K562 (cell line): ENCODE data around the gene MEIS2. TPM values are rescaled to one million over a fixed set of nuclear protein-coding genes. Genes with fewer than 3 reads are reported as not detected.

Experiments
- ATAC-seq: fragments of 200-7000 bp; cut with Tn5 transposase; 3 replicates; pipeline ENCODE4 v1.9.1; 2020; ENCODE audit warnings: moderate library complexity
- BruUV-seq: library from RNA; stranded (reverse); fragments of 400-500 nt; replicated peaks from 2 replicates; lab custom pipeline; 2021; lab: Mats Ljungman, UMichigan
- CTCF ChIA-PET: fragments of 300-600 bp; formaldehyde crosslinking; extraction: SDS; loops from one replicate; lab custom pipeline; 2021; ENCODE audit warnings: low intra/inter-chr PET ratio; lab: Yijun Ruan, JAX
- POLR2A ChIA-PET: fragments of 300-600, 350-650 bp; sonication (Branson Sonifier 250); formaldehyde crosslinking; extraction: SDS; loops from one replicate; lab custom pipeline; 2021; ENCODE audit warnings: antibody characterized with exemption, inconsistent platforms; lab: Yijun Ruan, JAX
- DNase-seq, 4 experiments: peaks; one replicate each; pipeline versions ENCODE4 v3.0.0 to v3.0.0-alpha.2; 2011 to 2018; ENCODE audit warnings: low spot score in 3 of 4, mixed read lengths in 3 of 4; ENCODE audit errors: extremely low read depth in 1 of 4
- FAIRE-seq: peaks from 2 replicates; lab custom pipeline; 2011; peaks lifted over from hg19 to GRCh38; lab: Jason Lieb, UNC
- H2AFZ ChIP-seq: 2 replicates; pipeline ENCODE4 v1.6.0; 2011; ENCODE audit warnings: low read depth, low read length, control low read depth, inconsistent platforms
- H3K27ac ChIP-seq: fragments of 200-600 bp; 3 replicates; pipeline ENCODE4 v1.8.0; 2011; ENCODE audit warnings: low read depth, mild to moderate bottlenecking, control low read depth, inconsistent platforms, low read length, moderate library complexity, mixed read lengths; ENCODE audit errors: extremely low read depth
- H3K27me3 ChIP-seq, 2 experiments: fragments of 300-600 bp in 1 of 2; 2 replicates in 1 of 2; 3 replicates in 1 of 2; pipeline versions ENCODE4 v1.6.0 to v1.8.0; 2011; ENCODE audit warnings: inconsistent platforms in 2 of 2, low read length in 2 of 2, mild to moderate bottlenecking in 1 of 2, mixed read lengths in 1 of 2, moderate library complexity in 1 of 2; ENCODE audit not compliant: control insufficient read depth in 2 of 2, insufficient read depth in 2 of 2
- H3K36me3 ChIP-seq: fragments of 300-600 bp; 3 replicates; pipeline ENCODE4 v1.8.0; 2011; ENCODE audit warnings: mild to moderate bottlenecking, low read length, inconsistent platforms; ENCODE audit not compliant: control insufficient read depth, insufficient read depth
- H3K4me1 ChIP-seq, 2 experiments: fragments of 200-600 bp in 1 of 2; replicated peaks in 1 of 2; 2 replicates in 1 of 2; 3 replicates in 1 of 2; pipeline versions ENCODE4 v1.5.1 to v1.8.0; 2011; ENCODE audit warnings: inconsistent platforms in 2 of 2, low read length in 2 of 2, mild to moderate bottlenecking in 1 of 2, mixed read lengths in 1 of 2, moderate library complexity in 1 of 2; ENCODE audit not compliant: control insufficient read depth in 2 of 2, insufficient read depth in 2 of 2
- H3K4me2 ChIP-seq: 2 replicates; pipeline ENCODE4 v1.6.1; 2011; ENCODE audit warnings: low read length, control low read depth, inconsistent platforms, mixed read lengths; ENCODE audit not compliant: insufficient read depth
- H3K4me3 ChIP-seq: fragments of 200-600 bp; sonication (generic), shearing (Covaris generic); 2 replicates; pipeline ENCODE4 v1.5.1; 2016; ENCODE audit warnings: control low read depth, inconsistent platforms
- H3K79me2 ChIP-seq: fragments of 200-600 bp; 3 replicates; pipeline ENCODE4 v1.8.0; 2011; ENCODE audit warnings: low read length, inconsistent platforms; ENCODE audit not compliant: control insufficient read depth, insufficient read depth
- H3K9ac ChIP-seq, 2 experiments: 2 replicates each; pipeline versions ENCODE4 v1.6.0 to v1.6.1; 2011; ENCODE audit warnings: low read depth in 2 of 2, low read length in 2 of 2, control low read depth in 1 of 2, inconsistent platforms in 1 of 2, mild to moderate bottlenecking in 1 of 2, mixed read lengths in 1 of 2; ENCODE audit not compliant: insufficient read depth in 1 of 2
- H3K9me1 ChIP-seq: one replicate; pipeline ENCODE4 v1.6.0; 2011; ENCODE audit warnings: inconsistent platforms, mild to moderate bottlenecking, low read length, moderate library complexity; ENCODE audit not compliant: control insufficient read depth, insufficient read depth
- H3K9me3 ChIP-seq: replicated peaks from 2 replicates; pipeline ENCODE4 v1.5.1; 2011; ENCODE audit warnings: low read depth, low read length, inconsistent platforms; ENCODE audit not compliant: control insufficient read depth, insufficient read depth
- H4K20me1 ChIP-seq: replicated peaks from 2 replicates; pipeline ENCODE4 v1.6.1; 2011; ENCODE audit warnings: low read length, inconsistent platforms, mixed read lengths; ENCODE audit not compliant: control insufficient read depth, insufficient read depth
- ETV6 ChIP-seq, 3 experiments: fragments of 150-350 bp in 1 of 3; sonication (generic) in 1 of 3; formaldehyde crosslinking in 1 of 3; IDR thresholded peaks; 2 replicates each; pipeline versions ENCODE4 v1.6.1 to v1.8.0; 2014 to 2022; ENCODE audit warnings: borderline replicate concordance in 2 of 3, low read depth in 2 of 3, antibody characterized with exemption in 1 of 3, low read length in 1 of 3, mild to moderate bottlenecking in 1 of 3, missing genetic modification reagents in 1 of 3
- WGBS: fragments of 100-300 bp; shearing (Covaris generic); methylation state at CpG from one replicate; pipeline ENCODE4 v1.1.6; 2016; ENCODE audit warnings: low coverage, mixed read lengths; ENCODE audit not compliant: insufficient coverage; ENCODE audit errors: missing lambda C conversion rate; 5-methylcytosine and 5-hydroxymethylcytosine counted together
- in situ Hi-C: fragments of 300-500 bp; cut with MboI; formaldehyde crosslinking; loops from 4 replicates; pipeline ENCODE4 v1.15.0; 2018; ENCODE audit warnings: inconsistent platforms, mixed read lengths
- intact Hi-C: fragments of 100-400 bp; cut with micrococcal nuclease; formaldehyde crosslinking; loops from 2 replicates; pipeline ENCODE4 v1.14.2; 2022
- polyA plus RNA-seq, 8 experiments: library from polyadenylated mRNA; depleted of rRNA in 4 of 8; stranded (reverse) in 5 of 8; unstranded in 3 of 8; fragments of >200 nt; fragmentation: Nextera tagmentation in 2 of 8; fragmentation: Illumina TruSeq in 1 of 8; extraction: Ambion mirVana in 2 of 8; extraction: Trizol in 1 of 8; gene quantifications; 2 replicates each; pipeline versions ENCODE4 v1.2.1 to v1.2.3, GENCODE V29; 2011 to 2014; ENCODE audit warnings: inconsistent platforms in 1 of 8, missing spikeins in 1 of 8
- total RNA-seq, 7 experiments: library from RNA; depleted of rRNA in 6 of 7; stranded (reverse); fragments of >200 nt in 6 of 7; fragmentation: Illumina TruSeq in 2 of 7; extraction: Trizol in 2 of 7; gene quantifications; 2 replicates each; pipeline versions ENCODE4 v1.2.1 to v1.2.3, GENCODE V29; 2011 to 2021; ENCODE audit warnings: low replicate concordance in 1 of 7

The MEIS2 gene
- total and polyA plus RNA-seq, 9 of the 15 experiments (the other 6 are each of a cell fraction or from before 2014, with no cell fraction given), result 7.5 to 64.2 (median 22.3) TPM

DNA sequence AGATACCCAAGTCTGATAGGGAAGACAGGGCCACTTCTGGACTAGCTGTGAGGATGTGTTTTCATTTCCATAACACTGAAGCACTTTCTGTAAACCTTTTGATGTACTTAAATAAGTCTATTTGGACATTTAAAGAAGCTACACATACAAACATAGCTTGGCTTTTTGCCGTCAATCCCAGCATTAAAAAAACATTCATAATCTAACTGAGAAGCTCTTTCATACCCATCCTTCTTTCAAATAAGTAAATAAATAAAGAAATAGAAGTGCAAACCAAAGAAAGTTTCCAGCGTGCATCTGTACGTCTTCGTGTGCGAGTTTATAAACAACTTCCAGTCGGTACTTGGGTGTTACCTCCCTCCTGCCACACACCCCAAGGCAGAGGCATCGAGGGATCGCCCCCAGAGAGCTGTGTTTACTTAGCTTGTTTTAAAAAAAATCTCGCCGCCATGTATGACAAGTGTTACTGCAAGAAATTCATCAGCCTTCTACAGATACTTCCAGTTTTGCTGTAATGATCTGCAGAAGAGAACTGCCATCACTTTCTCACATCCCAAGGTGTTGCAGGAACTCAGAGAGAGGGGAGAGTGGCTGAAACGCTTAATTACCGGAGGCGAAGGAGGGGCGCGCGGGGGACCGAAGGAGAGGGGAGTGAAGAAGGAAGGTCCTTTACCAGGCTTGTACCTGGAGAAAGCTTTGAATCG is 9.0 kb upstream of the MEIS2 start:
- BruUV-seq, result no TSS peak
- ATAC-seq, result no peak
- ChIA-PET CTCF (no interaction called here), POLR2A (no interaction called here)
- Histone ChIP-seq H3K4me2 (no peak overlapping the region), H3K36me3 (no peaks in the 10 kb centered on the region), H3K4me3 (no peak overlapping the region), H3K9ac (no peak overlapping the region), H3K27me3 (no peaks in the 10 kb centered on the region), H2AFZ (no peak overlapping the region), H3K4me1 (peaks cover 5 to 13% of the 10 kb centered on the region in 2 experiments; a peak in 3 of 5 replicates), H4K20me1 (no peaks in the 10 kb centered on the region), H3K27ac (no peak overlapping the region), H3K9me1 (no peaks in the 10 kb centered on the region), H3K79me2 (no peaks in the 10 kb centered on the region), H3K9me3 (no peaks in the 10 kb centered on the region)
- WGBS, result 90% methylated on average over 18 of the region's 18 CpGs
- FAIRE-seq, result no peak
- DNase-seq, result no peak
- intact Hi-C loops (loop anchor here (5.0 to 10.0 kb wide), 2 partner anchors 165 to 607 kb away; no protein-coding TSS in a partner anchor), in situ Hi-C loops (loop anchor here (10.0 to 25.0 kb wide), 2 partner anchors 225 to 1572 kb away; partner anchors contain the start of gene DPH6)
- no peak for TF ChIP-seq ETV6 (IDR thresholded peaks at IDR 0.05; ENCODE audit: borderline replicate concordance in 1 of 2, low read depth in 2 of 2, low read length in 1 of 2)
- TF ChIP-seq ETV6 (CRISPR knock-in tag; IDR thresholded peaks at IDR 0.05; ENCODE audit: borderline replicate concordance), result no peak
